PC-9 (cell line): Measurements from ENCODE around the gene TRABD.

ENCODE experiments used
- EZH2 ChIP-seq: fragments of 200-600 bp; sonication (generic); IDR thresholded peaks from 2 replicates; pipeline ENCODE4 v1.8.0; 2017; ENCODE audit warnings: antibody characterized with exemption, low read depth
- TF ChIP-seq, protein P1 (sequence below): fragments of 200-600 bp; sonication (generic); conservative IDR thresholded peaks from 2 replicates; pipeline ENCODE4 v1.6.1; 2017; ENCODE audit warnings: mixed run types, antibody characterized with exemption, mild to moderate bottlenecking, moderate library complexity

- TF ChIP-seq, protein P1, sequence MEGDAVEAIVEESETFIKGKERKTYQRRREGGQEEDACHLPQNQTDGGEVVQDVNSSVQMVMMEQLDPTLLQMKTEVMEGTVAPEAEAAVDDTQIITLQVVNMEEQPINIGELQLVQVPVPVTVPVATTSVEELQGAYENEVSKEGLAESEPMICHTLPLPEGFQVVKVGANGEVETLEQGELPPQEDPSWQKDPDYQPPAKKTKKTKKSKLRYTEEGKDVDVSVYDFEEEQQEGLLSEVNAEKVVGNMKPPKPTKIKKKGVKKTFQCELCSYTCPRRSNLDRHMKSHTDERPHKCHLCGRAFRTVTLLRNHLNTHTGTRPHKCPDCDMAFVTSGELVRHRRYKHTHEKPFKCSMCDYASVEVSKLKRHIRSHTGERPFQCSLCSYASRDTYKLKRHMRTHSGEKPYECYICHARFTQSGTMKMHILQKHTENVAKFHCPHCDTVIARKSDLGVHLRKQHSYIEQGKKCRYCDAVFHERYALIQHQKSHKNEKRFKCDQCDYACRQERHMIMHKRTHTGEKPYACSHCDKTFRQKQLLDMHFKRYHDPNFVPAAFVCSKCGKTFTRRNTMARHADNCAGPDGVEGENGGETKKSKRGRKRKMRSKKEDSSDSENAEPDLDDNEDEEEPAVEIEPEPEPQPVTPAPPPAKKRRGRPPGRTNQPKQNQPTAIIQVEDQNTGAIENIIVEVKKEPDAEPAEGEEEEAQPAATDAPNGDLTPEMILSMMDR, result no peak
- TF ChIP-seq EZH2, result no peak
Observed at GRCh38 chr22:50200461-50201190, 14.9 kb downstream of the TRABD start, which contains the start of gene SELENOO.
